ENCODE data around the gene MIGA1.

The MIGA1 gene

GRCh38 chr1:77846966-77847365, 67.5 kb downstream of the MIGA1 start:
- no peak for DNase-seq

- no peak for DNase-seq
These were observed 68.2 kb downstream of the MIGA1 start for GRCh38 chr1:77847621-77848080.

- no peak for DNase-seq
These were observed 70.6 kb downstream of the MIGA1 start for GRCh38 chr1:77850082-77850481.

- DNase-seq = no peak
These were observed 78.1 kb downstream of the MIGA1 start for GRCh38 chr1:77857552-77857951.

GRCh38 chr1:77858725-77859124, 79.3 kb downstream of the MIGA1 start:
- no peak for DNase-seq

- DNase-seq = no peak
These were observed 79.8 kb downstream of the MIGA1 start for GRCh38 chr1:77859248-77859647.

GRCh38 chr1:77866296-77866695, 86.8 kb downstream of the MIGA1 start:
- DNase-seq = no peak

- no peak for DNase-seq
These were observed 93.2 kb downstream of the MIGA1 start for GRCh38 chr1:77872645-77873044.

- DNase-seq = no peak
These were observed 94.0 kb downstream of the MIGA1 start for GRCh38 chr1:77873461-77873860.

GRCh38 chr1:77874804-77875445, 95.5 kb downstream of the MIGA1 start:
- no peak for DNase-seq

- DNase-seq = no peak
These were observed 97.4 kb downstream of the MIGA1 start for GRCh38 chr1:77876884-77877283.

- DNase-seq = no peak
These were observed 101.6 kb downstream of the MIGA1 start for GRCh38 chr1:77881061-77881460.

GRCh38 chr1:77882411-77882810, 103.0 kb downstream of the MIGA1 start:
- no peak for DNase-seq

GRCh38 chr1:77888081-77888780, 108.8 kb downstream of the MIGA1 start, which contains the start of gene NEXN:
Gene NEXN (plus strand): TSS chr1:77888624. CDS start chr1:77916107, 27,483 bp downstream.
- DNase-seq = peak in 30 of 56 donors; percentile 7 to 60 (median 29)

GRCh38 chr1:77888781-77889642, 109.6 kb downstream of the MIGA1 start:
- DNase-seq = peak in 13 of 56 donors; percentile 8 to 60 (median 33)

- DNase-seq = no peak
These were observed 110.2 kb downstream of the MIGA1 start for GRCh38 chr1:77889671-77890070.

- no peak for DNase-seq
These were observed 111.8 kb downstream of the MIGA1 start for GRCh38 chr1:77891200-77891599.

- DNase-seq = no peak
These were observed 120.3 kb downstream of the MIGA1 start for GRCh38 chr1:77899647-77900320.

GRCh38 chr1:77900687-77901293, 121.3 kb downstream of the MIGA1 start:
- DNase-seq = peak in 13 of 56 donors; percentile 0 to 24 (median 6)

GRCh38 chr1:77905603-77906002, 126.2 kb downstream of the MIGA1 start:
- no peak for DNase-seq

GRCh38 chr1:77906019-77906545, 126.6 kb downstream of the MIGA1 start:
- DNase-seq = no peak
